Effector memory CD4-positive, alpha-beta T cell (primary cell): ENCODE results near the gene DNAAF8.

Source experiments
- DNase-seq, 3 donors: peaks; one replicate each; pipeline ENCODE4 v3.0.0-alpha.2; 2020
- H3K27ac ChIP-seq: 2 replicates; pipeline ENCODE4 v1.7.0; 2013; ENCODE audit warnings: mild to moderate bottlenecking, low read length, moderate library complexity; ENCODE audit not compliant: insufficient read depth, poor library complexity, severe bottlenecking
- H3K27me3 ChIP-seq: replicated peaks from 2 replicates; pipeline ENCODE4 v1.7.0; 2013; ENCODE audit warnings: mild to moderate bottlenecking, low read length; ENCODE audit not compliant: insufficient read depth, control insufficient read depth, poor library complexity, severe bottlenecking
- H3K36me3 ChIP-seq: 2 replicates; pipeline ENCODE4 v1.7.0; 2013; ENCODE audit warnings: mild to moderate bottlenecking, low read length, moderate library complexity; ENCODE audit not compliant: control insufficient read depth, insufficient read depth
- H3K4me1 ChIP-seq: 2 replicates; pipeline ENCODE4 v1.7.0; 2013; ENCODE audit warnings: low read length, mild to moderate bottlenecking; ENCODE audit not compliant: control insufficient read depth, insufficient read depth, poor library complexity, severe bottlenecking
- H3K4me3 ChIP-seq: 2 replicates; pipeline ENCODE4 v1.7.0; 2013; ENCODE audit warnings: low read length, low read depth, mild to moderate bottlenecking; ENCODE audit not compliant: insufficient read depth, poor library complexity, severe bottlenecking
- H3K9me3 ChIP-seq: 2 replicates; pipeline ENCODE4 v1.7.0; 2013; ENCODE audit warnings: mild to moderate bottlenecking, low read length, moderate library complexity; ENCODE audit not compliant: control insufficient read depth

Gene DNAAF8

DNA sequence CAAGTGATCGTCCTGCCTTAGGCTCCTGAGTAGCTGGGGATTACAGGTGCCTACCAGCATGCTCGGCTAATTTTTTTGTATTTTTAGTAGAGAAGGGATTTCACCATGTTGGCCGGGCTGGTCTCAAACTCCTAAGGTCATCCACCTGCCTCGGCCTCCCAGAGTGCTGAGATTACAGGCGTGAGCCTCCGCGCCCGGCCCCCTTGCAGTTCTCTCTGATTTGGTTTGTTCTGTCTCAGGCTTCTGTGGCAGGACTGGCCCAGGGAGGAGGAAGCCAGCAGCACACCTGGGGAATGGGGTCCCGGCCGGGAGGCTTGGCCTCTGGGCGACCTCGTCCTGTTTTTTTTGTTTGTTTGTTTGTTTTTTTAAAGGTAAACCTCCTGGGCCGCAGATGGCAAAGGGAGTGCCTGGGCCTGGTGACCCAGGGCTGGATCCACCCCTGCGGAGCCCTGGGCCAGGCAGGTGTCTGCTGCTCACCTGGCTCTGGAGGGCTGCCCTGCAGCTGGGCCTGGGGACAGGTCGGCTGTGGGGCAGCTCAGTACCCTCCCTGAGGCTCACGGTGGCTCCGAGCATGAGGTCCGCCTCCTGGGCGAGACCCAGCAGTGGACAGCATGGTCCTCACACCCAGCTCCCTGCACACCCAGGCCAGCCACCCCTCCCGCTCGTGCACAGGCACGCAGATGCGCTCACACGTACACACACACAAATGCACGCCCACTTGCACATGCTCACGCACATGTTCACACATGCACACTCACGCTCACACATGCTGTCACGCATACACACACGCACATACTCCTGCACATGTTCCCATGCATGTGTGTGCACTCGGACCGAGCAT lies 44.3 kb upstream of the DNAAF8 start:
- Histone ChIP-seq H3K9me3 (no peaks in the 10 kb centered on the region), H3K27ac (no peak overlapping the region), H3K4me3 (no peak overlapping the region), H3K4me1 (peaks cover 20% of the 10 kb centered on the region), H3K36me3 (peaks cover 25% of the 10 kb centered on the region), H3K27me3 (no peaks in the 10 kb centered on the region)
- no peak for DNase-seq

DNA sequence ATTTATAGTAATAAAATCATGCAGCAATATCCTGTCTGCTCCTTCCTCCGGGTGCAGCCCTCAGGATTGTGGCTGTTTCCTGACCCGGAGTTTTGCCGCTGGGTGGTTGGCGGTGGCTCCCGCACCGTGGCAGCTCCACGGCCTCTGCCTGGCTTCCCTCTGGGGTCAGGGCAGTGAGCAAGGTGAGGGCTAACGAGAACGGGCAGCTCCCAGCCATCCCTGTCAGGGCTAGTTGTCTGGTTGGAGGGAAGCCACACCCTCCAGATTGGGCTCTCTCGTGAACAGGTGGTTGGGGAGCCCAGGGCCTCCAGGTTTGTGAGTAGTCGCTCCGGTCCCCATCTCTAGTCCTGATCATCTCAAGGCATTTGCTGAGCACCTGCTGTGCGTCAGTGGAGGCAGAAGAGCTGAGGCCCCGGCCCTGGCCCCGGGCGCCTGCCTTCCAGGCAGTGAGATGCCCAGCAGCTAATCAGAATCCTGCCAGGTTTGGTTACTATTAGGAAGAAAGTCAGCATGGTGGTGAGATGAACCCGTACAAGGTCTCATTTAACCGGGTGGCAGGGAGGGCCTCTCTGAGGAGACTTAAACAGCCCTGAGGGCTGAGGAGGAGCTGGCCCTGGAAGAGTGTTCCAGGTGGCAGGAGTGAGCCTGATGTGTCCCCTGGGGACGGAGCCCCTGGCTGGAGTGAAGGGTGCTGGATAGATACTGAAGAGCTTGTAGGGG lies 43.2 kb upstream of the DNAAF8 start:
- no peaks in the 10 kb centered on the region for H3K27me3 ChIP-seq
- H3K4me1 ChIP-seq = peaks cover 20% of the 10 kb centered on the region
- no peak overlapping the region for H3K27ac ChIP-seq
- H3K4me3 ChIP-seq = no peak overlapping the region
- DNase-seq = no peak
- H3K9me3 ChIP-seq = no peaks in the 10 kb centered on the region
- H3K36me3 ChIP-seq = peaks cover 29% of the 10 kb centered on the region

DNA sequence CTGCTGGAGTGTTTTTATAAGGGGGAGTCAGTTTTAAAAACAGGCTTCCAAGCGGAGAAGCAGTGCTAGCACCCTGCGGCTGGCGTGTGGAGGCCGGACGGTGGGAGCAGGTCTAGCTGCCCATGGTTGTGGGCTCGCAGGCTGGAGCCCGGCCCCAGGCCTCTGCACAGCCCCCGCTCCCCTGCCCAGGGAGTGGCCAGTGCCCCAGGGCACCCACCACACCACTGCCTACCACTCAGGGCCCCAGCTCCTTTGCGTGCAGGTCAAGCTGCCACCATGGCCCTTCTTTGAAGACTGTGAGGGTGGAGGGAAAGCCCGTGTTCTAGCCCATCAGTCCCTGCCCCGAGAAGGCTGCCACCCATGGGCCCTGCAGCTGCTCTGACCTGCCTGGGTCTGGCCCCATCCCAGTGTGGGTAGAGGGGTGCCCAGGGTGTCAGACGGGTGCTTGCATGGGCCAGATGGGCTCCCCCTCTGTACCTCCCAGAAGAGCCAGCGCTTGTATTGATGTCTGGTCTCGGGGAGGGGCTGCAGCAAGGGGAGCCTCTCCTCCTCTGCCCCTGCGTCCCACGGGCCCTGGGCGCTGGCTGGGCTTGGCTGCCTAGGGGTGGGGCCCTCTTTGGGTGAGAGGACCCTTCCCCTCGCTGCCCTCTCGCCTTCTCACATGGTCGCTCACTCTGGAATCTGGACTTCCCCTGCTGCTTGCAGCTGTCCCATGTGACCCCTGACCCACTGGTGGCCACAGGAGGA lies 42.5 kb upstream of the DNAAF8 start:
- H3K27ac ChIP-seq = no peak overlapping the region

DNA sequence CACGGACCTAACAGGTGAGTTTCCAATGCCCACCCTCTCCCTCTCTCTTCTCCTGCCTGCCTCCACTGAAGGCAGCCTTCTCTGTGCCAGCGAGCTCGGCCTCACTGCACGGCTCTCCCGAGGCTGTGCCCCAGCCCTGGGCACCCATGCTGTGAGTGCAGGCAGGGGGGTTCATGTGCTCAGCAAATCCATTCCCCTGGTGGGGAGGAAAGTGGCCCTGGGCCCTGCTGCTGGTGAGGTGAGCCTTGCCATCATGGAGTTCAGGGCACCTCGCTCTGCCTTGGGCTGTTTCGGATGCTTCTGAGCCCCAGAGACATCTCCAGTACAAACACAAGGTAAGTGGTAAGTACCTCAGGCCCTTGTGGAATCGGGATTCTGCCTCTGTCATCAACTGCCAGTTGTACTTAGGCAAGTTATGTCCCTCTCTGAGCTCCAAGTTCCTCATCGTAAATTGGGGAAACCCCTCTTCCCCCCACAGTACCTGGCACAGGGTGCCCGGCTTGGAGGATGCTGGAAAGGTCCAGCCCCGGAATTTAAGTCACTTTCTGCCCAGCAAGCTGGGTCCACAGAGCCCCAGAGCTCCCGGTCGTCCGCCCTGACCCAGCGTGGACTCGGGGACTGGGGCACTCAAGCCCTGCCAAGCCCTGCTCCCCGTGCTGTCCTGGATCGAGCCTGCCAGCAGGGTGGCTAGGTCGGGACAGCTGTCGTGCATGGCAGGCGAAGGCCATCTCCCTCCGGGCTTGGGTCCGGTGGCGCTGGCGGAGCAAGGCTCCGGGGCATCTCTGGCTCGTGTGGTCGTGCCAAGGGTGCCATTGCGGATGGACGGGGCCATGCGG lies 41.7 kb upstream of the DNAAF8 start:
- peak overlapping the region; percentile 81 for H3K4me3 ChIP-seq
- peak overlapping the region; percentile 68 for H3K27ac ChIP-seq
- no peaks in the 10 kb centered on the region for H3K27me3 ChIP-seq
- DNase-seq = no peak
- H3K4me1 ChIP-seq = peaks cover 20% of the 10 kb centered on the region
- peaks cover 32% of the 10 kb centered on the region for H3K36me3 ChIP-seq
- H3K9me3 ChIP-seq = no peaks in the 10 kb centered on the region

More for the DNA sequence above, 42.5 kb upstream of the DNAAF8 start:
- DNase-seq = no peak
- no peaks in the 10 kb centered on the region for H3K27me3 ChIP-seq
- no peaks in the 10 kb centered on the region for H3K9me3 ChIP-seq
- peaks cover 20% of the 10 kb centered on the region for H3K4me1 ChIP-seq
- peaks cover 31% of the 10 kb centered on the region for H3K36me3 ChIP-seq
- H3K4me3 ChIP-seq = no peak overlapping the region

DNA sequence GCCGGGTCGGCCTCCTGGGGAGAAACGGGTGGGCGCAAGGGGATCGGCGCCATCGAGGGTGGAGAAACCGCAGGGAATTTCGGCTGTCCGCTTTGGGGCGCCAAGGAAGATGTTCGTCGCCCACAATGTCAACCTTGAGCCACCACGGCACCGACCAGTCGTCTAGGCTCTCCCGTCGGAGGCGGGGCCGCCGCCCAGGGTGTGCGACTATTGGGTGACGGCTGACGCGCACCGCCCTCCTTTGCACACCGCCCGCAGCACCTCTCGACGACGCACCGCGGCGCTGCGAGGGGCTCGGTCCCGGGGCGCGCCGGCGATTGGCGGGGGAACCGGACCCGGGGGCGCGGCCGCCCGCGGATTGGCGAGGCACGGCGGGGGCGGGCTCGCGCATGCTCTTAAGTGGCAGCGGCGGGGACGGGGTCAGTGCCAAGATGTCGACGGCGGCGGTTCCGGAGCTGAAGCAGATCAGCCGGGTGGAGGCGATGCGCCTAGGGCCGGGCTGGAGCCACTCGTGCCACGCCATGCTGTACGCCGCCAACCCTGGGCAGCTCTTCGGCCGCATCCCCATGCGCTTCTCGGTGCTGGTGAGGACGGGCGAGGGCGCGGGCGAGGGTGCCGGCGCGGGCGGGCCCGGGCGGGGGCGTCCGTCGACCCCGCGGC lies 40.9 kb upstream of the DNAAF8 start, which contains the start of gene NUDT16L1:
Gene NUDT16L1, plus strand, starts transcription at position 267 of the 660 bp plus-strand sequence. Its CDS starts 165 bp downstream, at position 432.
- Histone ChIP-seq H3K4me3 (peak within 1 kb of the TSS; percentile 81), H3K27me3 (no peaks in the 10 kb centered on the region), H3K27ac (peak within 1 kb of the TSS; percentile 80), H3K9me3 (no peaks in the 10 kb centered on the region), H3K4me1 (peaks cover 20% of the 10 kb centered on the region), H3K36me3 (peaks cover 36% of the 10 kb centered on the region)
- peak; percentile 91 to 96 (median 94) for DNase-seq

DNA sequence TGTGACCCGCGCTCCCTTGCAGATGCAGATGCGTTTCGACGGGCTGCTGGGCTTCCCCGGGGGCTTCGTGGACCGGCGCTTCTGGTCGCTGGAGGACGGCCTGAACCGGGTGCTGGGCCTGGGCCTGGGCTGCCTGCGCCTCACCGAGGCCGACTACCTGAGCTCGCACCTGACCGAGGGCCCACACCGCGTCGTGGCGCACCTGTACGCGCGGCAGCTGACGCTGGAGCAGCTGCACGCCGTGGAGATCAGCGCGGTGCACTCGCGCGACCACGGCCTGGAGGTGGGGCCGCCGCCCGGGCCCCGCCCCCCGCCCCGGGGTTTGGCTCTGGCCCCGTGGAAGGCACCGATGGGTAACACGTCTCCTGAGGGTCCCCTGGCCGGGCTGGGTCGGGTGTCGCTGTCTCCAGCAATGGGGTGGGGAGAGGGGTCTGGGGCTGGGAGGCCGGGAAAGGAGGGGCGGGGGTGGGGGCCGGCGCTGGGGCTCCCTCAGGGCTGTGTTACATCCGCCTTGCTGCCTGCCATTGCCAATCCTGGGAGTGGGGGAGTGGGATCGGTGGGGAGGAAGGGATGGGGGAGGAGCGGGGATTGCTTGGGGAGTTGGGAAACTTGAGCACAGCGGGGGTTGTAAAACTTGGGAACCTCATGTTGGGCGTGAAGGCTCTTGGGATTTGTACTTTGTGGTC lies 40.2 kb upstream of the DNAAF8 start:
- no peaks in the 10 kb centered on the region for H3K27me3 ChIP-seq
- H3K27ac ChIP-seq = peak overlapping the region; percentile 80
- H3K36me3 ChIP-seq = peaks cover 42% of the 10 kb centered on the region
- H3K4me3 ChIP-seq = peak overlapping the region; percentile 80
- DNase-seq = peak; percentile 29 to 46 (median 38)
- no peaks in the 10 kb centered on the region for H3K9me3 ChIP-seq
- H3K4me1 ChIP-seq = peaks cover 20% of the 10 kb centered on the region

DNA sequence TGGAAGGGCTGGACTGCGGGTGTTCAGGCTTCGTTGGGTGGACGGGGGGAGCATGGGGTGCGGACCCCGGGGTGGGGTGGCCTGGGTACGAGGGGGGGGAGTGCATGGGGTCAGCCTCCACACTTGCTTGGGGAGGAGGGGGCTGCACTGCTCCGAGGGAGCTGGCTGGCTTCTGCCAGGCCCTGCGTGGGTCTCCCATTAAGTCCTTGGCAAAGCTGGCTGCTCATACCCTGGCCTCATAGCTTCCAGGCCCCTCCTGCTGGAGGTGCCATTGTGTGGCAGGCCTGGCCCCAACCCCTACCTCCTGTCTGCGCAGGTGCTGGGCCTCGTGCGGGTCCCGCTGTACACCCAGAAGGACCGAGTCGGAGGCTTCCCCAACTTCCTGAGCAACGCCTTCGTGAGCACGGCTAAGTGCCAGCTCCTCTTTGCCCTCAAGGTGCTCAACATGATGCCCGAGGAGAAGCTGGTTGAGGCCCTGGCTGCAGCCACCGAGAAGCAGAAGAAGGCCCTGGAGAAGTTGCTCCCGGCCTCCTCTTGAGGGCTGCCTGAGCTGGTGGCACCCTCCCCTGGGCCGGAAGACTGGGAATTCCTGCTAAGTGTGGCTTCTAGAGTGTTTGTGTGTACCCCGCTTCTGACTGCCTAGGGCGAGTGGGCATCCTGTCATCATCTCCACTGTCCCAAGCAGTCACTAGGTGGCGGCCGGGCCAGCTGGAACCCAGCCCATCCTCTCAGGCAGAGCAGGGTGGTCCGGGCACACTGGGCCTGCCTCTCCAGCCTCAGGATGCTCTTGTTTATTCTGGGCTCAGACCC lies 39.5 kb upstream of the DNAAF8 start:
- peaks cover 20% of the 10 kb centered on the region for H3K4me1 ChIP-seq
- H3K9me3 ChIP-seq = no peaks in the 10 kb centered on the region
- no peak for DNase-seq
- peaks cover 49% of the 10 kb centered on the region for H3K36me3 ChIP-seq
- H3K27me3 ChIP-seq = no peaks in the 10 kb centered on the region
- peak overlapping the region; percentile 80 for H3K4me3 ChIP-seq
- peak overlapping the region; percentile 80 for H3K27ac ChIP-seq

DNA sequence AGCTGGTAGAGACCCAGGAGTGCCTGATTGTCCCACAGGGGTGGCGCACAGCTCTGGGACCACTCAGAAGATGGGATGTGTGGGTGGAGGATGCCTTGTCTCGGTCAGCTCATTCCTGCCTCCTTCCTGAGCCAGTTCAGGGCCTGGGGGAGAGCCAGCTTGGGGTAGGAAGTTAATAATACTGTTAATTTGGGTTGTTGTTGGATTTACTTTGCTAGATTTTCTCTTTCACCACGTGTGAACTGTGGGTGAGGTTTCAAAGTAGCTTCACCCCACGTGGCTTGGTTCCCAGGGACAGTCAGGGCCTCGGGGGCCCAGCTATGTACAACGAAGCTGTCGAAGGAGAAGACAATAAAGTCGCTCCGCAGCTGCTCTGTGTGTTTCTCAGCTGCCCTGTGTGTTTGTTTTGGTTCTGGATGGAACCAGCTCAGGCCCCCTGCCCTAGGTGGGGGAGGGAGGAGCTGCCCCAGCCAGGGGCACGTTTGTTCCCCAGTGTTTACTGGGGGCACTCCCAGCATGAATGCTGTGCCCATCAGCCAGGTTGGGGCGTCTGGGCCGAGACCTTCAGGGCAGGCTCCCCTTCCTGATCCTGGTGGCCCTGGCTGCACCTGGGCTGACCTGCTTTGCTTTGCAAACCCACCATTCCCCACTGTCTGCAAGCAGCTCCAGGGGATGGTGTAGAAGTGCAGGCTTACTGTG lies 38.7 kb upstream of the DNAAF8 start:
- H3K36me3 ChIP-seq = peaks cover 50% of the 10 kb centered on the region
- H3K27ac ChIP-seq = no peak overlapping the region

More for the DNA sequence above, 38.7 kb upstream of the DNAAF8 start:
- DNase-seq = no peak
- no peaks in the 10 kb centered on the region for H3K9me3 ChIP-seq
- H3K4me3 ChIP-seq = no peak overlapping the region
- peaks cover 20% of the 10 kb centered on the region for H3K4me1 ChIP-seq
- no peaks in the 10 kb centered on the region for H3K27me3 ChIP-seq
